Kasumi-1 (cell line): ENCODE data around the gene EMC10.

Source experiments
- DNase-seq, 2 experiments: peaks; one replicate each; lab custom pipeline; 2025; lab: John Stamatoyannopoulos, UW

The EMC10 gene

DNA sequence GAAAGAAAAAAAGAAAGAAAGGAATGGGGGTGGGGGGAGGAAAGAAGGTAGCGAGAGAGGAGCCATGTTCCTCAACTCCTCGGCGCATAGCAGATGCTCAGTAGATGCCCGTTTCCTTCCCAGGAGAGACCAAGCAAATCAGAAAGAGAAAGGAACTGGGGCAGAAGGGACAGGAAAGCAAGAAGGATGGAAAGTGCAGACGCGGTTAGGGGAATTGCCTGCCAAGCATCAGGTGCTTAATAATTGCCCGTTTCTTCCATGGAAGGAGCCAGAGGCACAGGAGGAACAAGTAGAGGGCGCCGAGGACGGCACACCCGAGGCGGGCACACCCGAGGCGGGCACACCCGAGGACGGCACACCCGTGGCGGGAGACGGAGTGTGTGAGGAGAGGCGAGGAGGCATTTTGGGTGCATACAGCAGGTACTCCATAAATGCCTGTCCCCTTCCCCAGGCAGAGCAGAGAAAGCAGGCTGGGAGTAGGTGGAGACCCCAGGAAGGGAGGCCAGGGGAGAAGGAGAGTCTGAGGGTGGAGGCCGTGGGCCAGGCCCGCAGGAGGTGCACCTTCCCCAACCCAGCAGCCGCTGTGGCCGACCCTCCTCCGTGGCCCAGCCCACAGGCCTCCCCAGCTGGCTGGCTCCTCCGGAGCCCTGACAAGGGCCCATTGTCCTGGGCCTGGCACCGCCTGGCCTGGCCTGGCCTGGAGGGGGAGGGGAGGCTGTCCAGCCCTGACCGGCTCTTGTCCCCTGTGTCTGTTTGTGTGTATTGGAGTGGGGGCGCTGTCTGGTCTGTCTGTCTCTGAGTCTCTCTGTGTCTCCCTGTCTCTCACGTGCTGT, 20.1 kb downstream of the EMC10 start:
- no peak for DNase-seq

DNA sequence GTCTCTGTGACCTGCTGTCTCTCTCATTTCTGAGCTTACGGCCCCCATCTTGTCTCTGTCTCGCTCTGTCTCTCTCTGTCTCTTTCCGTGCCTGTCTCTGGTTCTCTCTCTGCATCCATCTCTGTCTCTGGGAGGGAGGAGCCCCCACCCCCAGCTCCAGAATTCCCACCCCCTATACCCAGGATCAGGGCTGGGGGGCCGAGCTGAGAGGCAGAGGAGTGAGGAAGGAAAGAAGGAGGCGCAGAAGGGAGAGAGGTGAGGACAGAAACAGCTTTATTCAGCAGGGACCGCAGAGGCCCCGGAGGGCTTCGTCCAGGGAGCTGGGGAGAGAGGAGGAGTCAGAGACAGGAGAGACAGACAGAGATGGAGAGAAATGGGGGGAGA, 20.7 kb downstream of the EMC10 start:
- no peak for DNase-seq

GRCh38 chr19:50498219-50499056, 22.1 kb downstream of the EMC10 start:
- DNase-seq, result no peak

DNA sequence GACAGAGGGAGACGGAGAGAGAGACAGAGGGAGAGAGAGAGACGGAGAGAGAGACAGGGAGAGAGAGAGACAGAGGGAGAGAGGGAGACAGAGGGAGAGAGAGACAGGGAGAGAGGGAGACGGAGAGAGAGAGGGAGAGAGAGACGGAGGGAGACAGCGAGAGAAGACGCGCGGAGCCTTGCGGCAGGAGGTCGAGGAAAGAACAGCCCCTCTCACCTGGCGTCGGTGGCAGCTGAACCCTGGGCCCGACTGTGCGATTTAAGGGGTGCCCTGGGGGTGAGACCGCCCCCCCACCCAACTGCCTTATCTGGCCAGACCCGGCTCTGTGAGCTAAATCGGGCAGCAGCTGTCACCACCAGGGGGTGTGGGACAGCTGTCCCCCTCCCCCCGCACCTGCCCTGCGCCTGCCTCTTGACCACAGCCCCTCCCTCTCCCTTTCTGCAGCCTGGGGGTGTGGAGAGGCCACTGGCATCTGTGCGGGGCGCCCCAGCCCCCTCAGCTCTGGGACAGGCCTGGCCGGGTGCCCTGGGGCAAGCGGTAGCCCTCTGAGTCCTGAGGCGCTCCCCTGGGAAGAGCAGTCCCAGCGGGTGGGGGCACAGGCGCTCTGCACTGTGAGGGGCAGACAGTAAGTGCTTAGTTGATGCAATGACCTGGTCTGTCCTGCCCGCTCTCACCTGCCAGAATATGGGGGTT, 23.9 kb downstream of the EMC10 start:
- DNase-seq, result no peak

DNA sequence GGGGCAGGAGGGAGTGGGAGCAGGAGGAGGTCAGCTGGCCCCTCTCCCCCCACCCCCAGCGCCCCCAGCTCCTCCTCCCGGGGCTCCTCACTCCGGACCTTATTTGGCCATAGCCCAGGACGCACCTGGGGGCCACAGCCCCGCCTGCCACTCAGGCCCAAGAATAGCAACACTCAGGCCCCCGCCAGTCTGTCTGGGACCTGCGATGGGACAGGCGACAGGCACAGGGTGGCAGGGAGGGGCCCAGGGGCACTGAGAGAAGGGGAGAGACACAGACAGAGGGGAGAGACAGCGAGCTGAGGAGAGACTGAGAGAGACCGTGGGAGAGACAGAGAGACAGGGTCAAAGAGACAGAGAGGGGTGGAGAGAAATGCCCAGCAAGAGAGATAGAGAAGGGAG, 24.4 kb downstream of the EMC10 start:
- no peak for DNase-seq

DNA sequence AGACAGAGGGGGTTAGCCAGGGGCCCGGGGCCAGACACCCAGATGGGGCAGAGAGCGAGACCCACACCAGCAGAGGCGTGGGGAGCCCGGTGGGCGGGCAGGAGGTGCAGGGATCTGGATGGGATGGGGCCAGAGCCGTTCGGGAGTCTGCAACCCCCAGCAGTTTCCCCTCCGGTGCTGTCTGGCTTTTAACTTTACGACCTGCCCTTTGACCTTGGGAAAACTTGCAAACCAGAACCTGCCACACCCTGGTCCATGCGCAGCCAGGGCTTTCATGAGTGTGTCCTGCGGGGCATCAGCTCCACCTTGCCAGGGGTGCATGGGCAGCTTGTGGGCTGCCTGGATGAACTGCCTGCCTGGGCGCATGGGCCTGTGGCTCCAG, 24.9 kb downstream of the EMC10 start:
- no peak for DNase-seq

- no peak for DNase-seq
Measured at GRCh38 chr19:50501568-50502475, 25.5 kb downstream of the EMC10 start.

GRCh38 chr19:50505856-50506611, 29.7 kb downstream of the EMC10 start:
- DNase-seq, result no peak

GRCh38 chr19:50506700-50507099, 30.4 kb downstream of the EMC10 start:
- DNase-seq, result no peak

- DNase-seq, result no peak
Measured at GRCh38 chr19:50507376-50507775, 31.1 kb downstream of the EMC10 start.

- DNase-seq, result no peak
Measured at GRCh38 chr19:50508843-50509190, 32.5 kb downstream of the EMC10 start.

DNA sequence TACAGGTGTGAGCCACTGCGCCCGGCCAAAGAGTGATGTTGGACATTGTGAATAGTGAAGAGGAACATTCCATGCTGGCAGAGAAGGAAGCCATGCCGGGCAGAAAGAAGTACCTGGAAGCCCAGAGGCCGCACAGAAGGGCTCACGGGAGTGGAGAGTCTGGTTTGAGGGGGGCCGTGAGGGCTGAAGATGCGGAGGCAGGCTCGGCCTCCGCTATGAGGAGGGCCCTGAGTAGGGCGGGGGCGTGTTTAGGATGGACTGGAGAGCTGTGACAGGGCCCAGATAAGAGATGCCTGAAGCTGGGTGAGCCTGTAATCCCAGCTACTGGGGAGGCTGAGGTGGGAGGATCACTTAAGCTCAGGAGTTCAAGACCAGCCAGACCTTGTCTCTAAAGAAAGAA, 33.1 kb downstream of the EMC10 start:
- DNase-seq, result no peak

- no peak for DNase-seq
Measured at GRCh38 chr19:50510121-50510670, 33.9 kb downstream of the EMC10 start.

GRCh38 chr19:50510700-50511068, 34.4 kb downstream of the EMC10 start:
- DNase-seq, result no peak

DNA sequence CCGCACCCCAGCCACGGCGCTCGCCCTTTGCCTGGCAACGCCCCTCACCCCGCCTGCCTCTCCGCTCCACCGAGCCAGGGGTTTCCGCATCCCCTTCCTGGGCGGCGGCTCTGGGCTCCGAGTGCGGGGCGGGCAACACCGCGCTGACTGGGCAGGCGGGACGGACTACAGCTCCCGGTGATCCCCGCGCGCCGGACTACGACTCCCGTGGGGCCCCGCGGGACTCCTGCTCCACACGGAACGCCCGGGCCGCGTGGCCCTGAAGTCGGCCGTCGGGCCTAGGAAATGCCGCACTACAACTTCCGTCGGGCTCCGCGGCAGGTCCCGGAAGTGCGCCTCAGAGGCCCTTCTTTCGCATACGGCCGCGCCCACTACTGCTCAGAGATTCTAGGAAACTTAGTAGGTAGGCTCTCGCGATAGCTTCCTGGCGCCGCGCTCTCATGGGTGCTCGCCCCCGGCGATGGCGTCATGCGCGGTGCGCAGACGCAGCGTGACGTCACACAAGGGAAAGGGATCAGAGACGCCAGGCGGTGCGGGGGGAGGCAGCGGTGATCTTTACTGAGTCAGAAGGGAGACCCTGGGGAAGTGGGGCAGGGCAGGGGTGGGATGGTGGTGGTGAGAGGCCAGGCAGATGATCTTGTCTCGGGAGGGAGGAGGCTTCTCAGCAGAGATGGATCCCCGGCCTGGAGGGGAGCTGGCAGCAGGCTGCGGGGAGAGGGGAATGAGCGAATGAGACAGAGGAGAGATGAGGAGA, 34.9 kb downstream of the EMC10 start, which contains the start of gene JOSD2:
TSS of gene JOSD2 (minus strand) at position 123 of the 754 bp plus-strand sequence. CDS start 760 bp downstream, outside the sequence.
- peak; percentile 97 to 99 for DNase-seq

DNA sequence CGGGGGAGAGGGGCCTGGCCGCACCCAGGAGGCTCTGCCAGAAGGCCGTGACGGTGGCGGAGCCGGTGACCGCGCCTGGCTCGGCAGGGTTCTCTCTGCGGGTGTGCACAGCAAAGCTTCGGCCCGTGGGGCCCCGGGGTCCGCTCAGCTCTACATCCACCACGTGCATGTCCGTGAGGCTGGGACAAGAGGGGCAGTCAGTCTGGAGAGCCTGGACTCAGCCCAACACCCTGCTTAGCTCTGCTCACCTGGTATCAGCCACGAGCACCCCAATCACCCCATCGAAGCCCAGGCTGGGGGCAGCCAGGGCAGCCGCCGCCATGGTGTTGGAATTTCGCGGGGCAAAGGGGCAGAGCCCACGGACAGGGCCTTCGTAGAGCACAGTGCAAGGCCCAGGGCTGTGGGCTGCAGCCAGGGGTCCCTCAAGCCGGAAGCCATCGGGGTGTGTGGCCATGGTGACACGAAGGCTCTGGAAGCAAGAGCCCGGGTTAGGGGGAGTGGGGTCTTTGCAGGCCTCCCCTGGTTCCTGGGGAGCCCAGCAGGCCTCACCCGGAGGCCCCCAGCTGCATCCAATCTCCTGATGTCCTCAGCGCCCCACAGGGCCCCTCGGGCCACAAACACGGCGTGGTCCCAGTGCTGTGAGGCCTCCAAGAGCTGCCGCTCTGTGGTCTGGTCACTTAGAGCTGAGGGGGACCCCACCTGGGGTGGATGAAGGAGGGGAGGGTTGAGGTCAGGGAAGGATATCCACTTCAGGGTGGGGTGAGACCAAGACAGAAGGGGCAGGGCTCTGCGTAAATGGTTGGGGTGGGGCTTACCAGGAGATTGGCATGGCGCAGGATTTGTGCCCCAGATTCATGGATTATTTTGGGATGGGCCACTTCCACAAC, 36.0 kb downstream of the EMC10 start:
- no peak for DNase-seq

DNA sequence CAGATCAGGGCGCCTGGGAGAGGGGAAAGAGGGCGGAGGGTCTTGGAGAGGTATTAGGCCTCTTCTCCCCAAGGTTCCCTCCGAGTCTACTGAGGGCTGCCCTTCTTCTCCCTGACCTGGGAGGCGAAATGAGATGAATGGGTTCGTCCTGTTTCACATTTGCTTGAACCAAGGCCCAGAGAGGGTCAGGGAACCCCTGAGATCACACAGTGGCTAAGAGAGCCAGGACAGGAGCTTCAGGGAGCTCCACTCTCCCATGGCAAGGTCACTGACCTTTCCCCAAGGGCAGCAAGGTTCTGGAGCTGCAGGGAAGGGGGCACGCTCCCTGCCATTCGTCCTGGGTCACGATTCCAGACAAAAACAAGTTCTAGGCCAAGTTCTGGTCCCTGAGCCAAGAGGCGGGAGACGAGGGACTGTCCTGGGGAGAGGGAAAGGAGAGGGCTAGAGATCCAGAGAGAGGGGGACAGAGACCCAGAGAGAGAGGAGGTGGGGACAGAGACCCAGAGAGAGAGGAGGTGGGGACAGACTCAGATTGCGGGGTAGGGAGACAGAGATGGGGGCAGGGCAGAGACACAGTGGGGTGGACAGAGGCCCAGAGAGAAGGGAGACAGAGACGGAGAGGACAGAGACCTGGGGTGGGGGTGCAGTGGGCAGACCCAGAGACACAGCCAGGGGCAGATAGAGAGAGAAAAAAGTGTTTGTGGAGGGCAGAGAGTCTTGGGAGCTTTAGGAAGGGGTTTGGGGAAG, 36.9 kb downstream of the EMC10 start:
- DNase-seq, result no peak

GRCh38 chr19:50513746-50514345, 37.5 kb downstream of the EMC10 start, which contains the start of gene ASPDH:
ASPDH (minus strand) TSS chr19:50513913; CDS start chr19:50513823, 90 bp downstream.
- DNase-seq, result no peak
